Measurements from ENCODE around the gene C20orf173.

Gene C20orf173

DNA sequence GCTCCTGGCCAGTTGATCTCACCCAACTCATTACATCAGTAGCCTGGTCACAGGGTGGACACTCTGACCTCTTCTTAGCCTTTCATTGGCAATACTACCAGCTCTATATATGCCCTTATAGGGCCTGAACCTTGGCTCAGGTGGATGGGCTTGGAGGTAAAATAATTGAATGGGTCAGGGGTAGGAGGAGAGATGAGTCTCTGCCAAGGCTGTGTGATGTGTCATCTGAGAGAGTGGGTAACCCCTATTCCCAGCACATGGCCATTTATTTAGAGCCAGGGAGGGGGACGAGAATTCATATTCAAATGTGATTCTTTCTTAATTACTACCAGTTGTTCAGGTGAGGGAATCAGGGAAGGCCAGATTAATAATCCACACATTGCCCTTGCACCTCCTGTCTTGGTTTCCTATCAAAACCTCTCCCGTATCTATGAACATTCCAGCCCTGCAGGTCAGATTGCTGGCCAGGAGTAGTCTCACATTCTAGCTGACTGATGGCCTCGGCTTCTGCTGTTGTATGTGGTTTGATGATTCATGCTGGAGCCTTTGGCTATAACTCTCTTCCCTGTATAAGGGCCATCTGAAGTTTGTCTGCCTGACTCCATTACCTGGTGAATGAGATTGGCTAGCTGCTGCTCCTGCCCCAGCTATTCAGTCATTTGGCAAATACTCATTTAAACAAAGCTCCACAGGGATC, 13.4 kb downstream of the C20orf173 start:
- POLR2A ChIA-PET = interaction anchor here (1.4 kb wide), 1 partner anchor 26 kb away, joined by 3 read pairs; the partner anchor contains the start of gene ERGIC3
- CTCF ChIA-PET = interaction anchor here (1.1 kb wide), 1 partner anchor 28 kb away, joined by 3 read pairs; no protein-coding TSS in a partner anchor
- no peak for TF ChIP-seq CTBP1 (IDR thresholded peaks at IDR 0.05; ENCODE audit: borderline replicate concordance)
- no peak for TF ChIP-seq ZNF384 (IDR thresholded peaks at IDR 0.05)
- TF ChIP-seq L3MBTL2 (conservative IDR thresholded peaks at IDR 0.05) = no peak
- TF ChIP-seq ELF4 (IDR thresholded peaks at IDR 0.05) = no peak
- no peak for TF ChIP-seq NFRKB (IDR thresholded peaks at IDR 0.05)
- TF ChIP-seq, protein P1, sequence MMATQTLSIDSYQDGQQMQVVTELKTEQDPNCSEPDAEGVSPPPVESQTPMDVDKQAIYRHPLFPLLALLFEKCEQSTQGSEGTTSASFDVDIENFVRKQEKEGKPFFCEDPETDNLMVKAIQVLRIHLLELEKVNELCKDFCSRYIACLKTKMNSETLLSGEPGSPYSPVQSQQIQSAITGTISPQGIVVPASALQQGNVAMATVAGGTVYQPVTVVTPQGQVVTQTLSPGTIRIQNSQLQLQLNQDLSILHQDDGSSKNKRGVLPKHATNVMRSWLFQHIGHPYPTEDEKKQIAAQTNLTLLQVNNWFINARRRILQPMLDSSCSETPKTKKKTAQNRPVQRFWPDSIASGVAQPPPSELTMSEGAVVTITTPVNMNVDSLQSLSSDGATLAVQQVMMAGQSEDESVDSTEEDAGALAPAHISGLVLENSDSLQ (IDR thresholded peaks at IDR 0.05) = no peak
- no peak for TF ChIP-seq FOXK2 (IDR thresholded peaks at IDR 0.05)
- TF ChIP-seq SP1 (IDR thresholded peaks at IDR 0.05) = no peak
- TF ChIP-seq BHLHE40 (IDR thresholded peaks at IDR 0.05; ENCODE audit: borderline replicate concordance) = no peak
- no peak for TF ChIP-seq FOXA1 (IDR thresholded peaks at IDR 0.05)
- DNase-seq (ENCODE audit: extremely low spot score) = no peak

DNA sequence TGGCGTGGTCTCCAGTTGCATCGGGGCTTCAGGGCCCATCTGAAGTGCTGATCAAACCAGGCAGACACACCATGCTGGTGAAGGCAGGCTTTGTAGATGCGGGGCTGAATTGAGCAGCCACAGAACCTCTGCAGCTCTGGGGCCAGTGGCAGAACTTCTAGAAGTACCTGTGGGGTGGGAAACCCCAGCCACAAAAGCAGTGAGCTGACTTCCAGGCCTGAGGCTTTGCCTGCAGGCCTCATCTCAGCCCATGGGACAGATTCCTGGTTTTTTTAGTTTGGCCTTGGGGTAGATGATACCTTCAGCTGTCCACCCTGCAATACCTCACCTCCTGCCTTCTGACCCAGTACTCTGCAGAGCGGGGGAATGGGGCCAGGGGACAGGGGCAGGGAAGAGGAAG, 14.1 kb downstream of the C20orf173 start:
- ChIA-PET POLR2A (no interaction called here), CTCF (no interaction called here)
- TF ChIP-seq ARNT (IDR thresholded peaks at IDR 0.05) (no peak), BHLHE40 (IDR thresholded peaks at IDR 0.05; ENCODE audit: borderline replicate concordance) (no peak), TARDBP (IDR thresholded peaks at IDR 0.05) (no peak), FOXA1 (IDR thresholded peaks at IDR 0.05) (no peak), ELF4 (IDR thresholded peaks at IDR 0.05) (no peak), ZNF384 (IDR thresholded peaks at IDR 0.05) (no peak), FOXK2 (IDR thresholded peaks at IDR 0.05) (no peak), CTBP1 (IDR thresholded peaks at IDR 0.05; ENCODE audit: borderline replicate concordance) (no peak)
- TF ChIP-seq, protein P1 (IDR thresholded peaks at IDR 0.05) = no peak
- no peak for DNase-seq (ENCODE audit: extremely low spot score)

DNA sequence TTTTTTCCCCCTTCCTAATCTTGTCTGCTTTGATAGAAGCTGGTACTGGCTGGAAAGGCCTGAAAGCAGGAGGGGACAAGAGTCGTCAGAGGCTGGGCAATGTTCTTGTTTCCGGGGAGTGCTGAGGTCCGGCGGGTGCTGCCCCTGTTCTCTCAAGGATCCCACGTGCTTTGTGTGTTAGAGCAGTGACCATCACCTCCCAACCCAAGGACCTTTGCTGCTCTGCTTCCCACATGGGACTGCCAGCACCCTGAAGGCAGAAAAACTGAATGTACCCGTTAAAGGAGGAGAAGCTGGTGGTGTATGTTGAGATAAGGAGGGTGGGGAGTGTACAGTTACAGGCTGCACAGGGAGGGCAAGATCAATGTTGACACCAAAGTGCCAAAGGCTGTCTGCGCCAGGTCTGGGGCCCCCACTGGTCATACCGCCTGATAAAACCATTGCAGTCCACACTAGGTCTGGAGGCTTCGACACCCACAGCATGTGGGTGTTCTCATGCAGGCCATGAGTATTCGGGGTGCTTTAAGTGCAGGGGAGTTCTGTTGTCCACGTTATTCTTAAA, 15.0 kb downstream of the C20orf173 start:
- no peak for DNase-seq (ENCODE audit: extremely low spot score)
- ChIA-PET POLR2A (interaction anchor here (0.6 kb wide), 1 partner anchor 92 kb away, joined by 3 read pairs; no protein-coding TSS in a partner anchor), CTCF (no interaction called here)
- TF ChIP-seq CTBP1 (IDR thresholded peaks at IDR 0.05; ENCODE audit: borderline replicate concordance) = no peak
- no peak for TF ChIP-seq ZNF384 (IDR thresholded peaks at IDR 0.05)
- TF ChIP-seq BHLHE40 (IDR thresholded peaks at IDR 0.05; ENCODE audit: borderline replicate concordance) = no peak
- no peak for TF ChIP-seq HDGF (IDR thresholded peaks at IDR 0.05; ENCODE audit: borderline replicate concordance)
- TF ChIP-seq FOXM1 (IDR thresholded peaks at IDR 0.05; ENCODE audit: borderline replicate concordance) = no peak
- TF ChIP-seq TARDBP (IDR thresholded peaks at IDR 0.05) = no peak
- TF ChIP-seq FOXK2 (IDR thresholded peaks at IDR 0.05) = no peak
- no peak for TF ChIP-seq LEF1 (IDR thresholded peaks at IDR 0.05; ENCODE audit: borderline replicate concordance)
- no peak for TF ChIP-seq ARNT (IDR thresholded peaks at IDR 0.05)
- no peak for TF ChIP-seq SP1 (IDR thresholded peaks at IDR 0.05)
- TF ChIP-seq, protein P1 (IDR thresholded peaks at IDR 0.05) = no peak

DNA sequence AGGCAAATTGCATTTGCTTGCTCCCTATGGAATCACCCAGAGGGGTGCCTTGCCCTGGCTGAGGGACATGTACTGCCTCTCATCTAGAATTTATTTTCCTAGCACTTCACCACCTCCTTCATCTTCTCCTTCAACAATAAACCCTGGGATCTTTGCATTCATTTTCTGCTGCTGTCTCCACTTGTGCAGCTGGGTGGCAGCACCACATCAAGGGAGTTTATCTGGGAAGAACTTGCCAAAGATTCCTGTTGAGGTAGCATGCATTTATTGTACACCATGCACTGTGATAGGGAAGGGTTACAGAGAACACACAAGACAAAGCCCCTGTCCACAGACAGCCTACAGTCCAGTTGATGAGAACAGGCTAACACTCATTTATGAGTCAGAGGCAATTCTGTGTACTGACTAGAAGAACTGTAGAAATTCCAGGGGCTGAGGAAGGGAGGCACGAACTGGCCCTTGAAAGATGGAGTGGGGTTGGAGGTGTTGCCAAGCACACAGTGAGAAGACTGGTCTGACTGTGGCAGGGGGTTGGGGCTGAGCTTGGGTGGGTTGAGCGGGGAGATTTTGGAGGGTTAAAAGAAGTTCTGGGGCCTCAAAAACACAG, 17.5 kb downstream of the C20orf173 start:
- no peak for TF ChIP-seq ZNF384 (IDR thresholded peaks at IDR 0.05)
- ChIA-PET POLR2A (interaction anchor here (0.5 to 1.7 kb wide), 2 partner anchors 10 to 28 kb away, joined by 3 to 4 read pairs; no protein-coding TSS in a partner anchor), CTCF (interaction anchor here (0.6 to 0.9 kb wide), 2 partner anchors 83 to 92 kb away, joined by 3 read pairs; no protein-coding TSS in a partner anchor)
- peak; percentile 43 for DNase-seq (ENCODE audit: extremely low spot score)

DNA sequence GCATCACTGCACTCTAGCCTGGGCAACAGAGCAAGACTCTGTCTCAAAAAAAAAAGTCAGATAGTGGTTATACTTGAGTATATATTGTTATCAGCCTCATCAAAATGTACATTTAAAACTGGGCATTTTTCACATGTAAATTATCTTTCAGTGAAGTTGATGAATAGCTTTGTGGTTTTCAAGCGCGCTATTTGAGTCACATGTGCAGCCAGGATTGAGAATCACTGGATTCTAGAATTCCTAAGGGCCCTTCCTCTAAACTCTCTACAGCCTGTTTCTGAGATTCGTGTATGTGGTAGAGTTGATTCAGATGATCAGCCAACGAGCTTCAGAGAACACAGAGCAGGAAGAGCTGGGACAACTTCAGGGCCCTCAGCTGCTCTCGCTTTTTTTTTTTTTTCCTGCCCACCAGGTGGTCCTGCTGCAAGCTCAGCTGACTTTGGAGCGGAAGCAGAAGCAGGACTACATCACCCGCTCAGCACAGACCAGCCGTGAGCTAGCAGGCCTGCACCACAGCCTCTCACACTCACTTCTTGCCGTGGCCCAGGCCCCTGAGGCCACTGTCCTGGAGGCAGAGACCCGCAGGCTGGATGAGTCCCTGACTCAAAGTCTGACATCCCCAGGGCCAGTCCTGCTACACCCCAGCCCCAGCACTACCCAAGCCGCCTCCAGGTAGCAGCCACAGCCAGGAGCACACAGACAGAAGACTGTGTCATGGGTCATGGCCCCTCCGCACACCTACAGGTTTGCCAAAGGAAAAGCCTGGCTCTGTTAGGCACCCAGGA, 18.3 kb downstream of the C20orf173 start:
- POLR2A ChIA-PET = interaction anchor here (1.7 kb wide), 1 partner anchor 29 kb away, joined by 4 read pairs; no protein-coding TSS in a partner anchor
- CTCF ChIA-PET = interaction anchor here (0.6 kb wide), 1 partner anchor 93 kb away, joined by 3 read pairs; no protein-coding TSS in a partner anchor
- no peak for DNase-seq (ENCODE audit: extremely low spot score)
- TF ChIP-seq ARNT (IDR thresholded peaks at IDR 0.05) = no peak
- no peak for TF ChIP-seq TARDBP (IDR thresholded peaks at IDR 0.05)
- TF ChIP-seq LEF1 (IDR thresholded peaks at IDR 0.05; ENCODE audit: borderline replicate concordance) = no peak
- no peak for TF ChIP-seq BHLHE40 (IDR thresholded peaks at IDR 0.05; ENCODE audit: borderline replicate concordance)
- no peak for TF ChIP-seq ZNF384 (IDR thresholded peaks at IDR 0.05)
- no peak for TF ChIP-seq HDGF (IDR thresholded peaks at IDR 0.05; ENCODE audit: borderline replicate concordance)
- no peak for TF ChIP-seq NFRKB (IDR thresholded peaks at IDR 0.05)
- no peak for TF ChIP-seq ELF4 (IDR thresholded peaks at IDR 0.05)
- no peak for TF ChIP-seq FOXK2 (IDR thresholded peaks at IDR 0.05)
- no peak for TF ChIP-seq SP1 (IDR thresholded peaks at IDR 0.05)
- TF ChIP-seq SUZ12 (IDR thresholded peaks at IDR 0.05) = no peak
- no peak for TF ChIP-seq CTBP1 (IDR thresholded peaks at IDR 0.05; ENCODE audit: borderline replicate concordance)
- TF ChIP-seq, protein P1 (IDR thresholded peaks at IDR 0.05) = no peak
- TF ChIP-seq FOXM1 (IDR thresholded peaks at IDR 0.05; ENCODE audit: borderline replicate concordance) = no peak
- TF ChIP-seq L3MBTL2 (conservative IDR thresholded peaks at IDR 0.05) = no peak
- TF ChIP-seq FOXA1 (IDR thresholded peaks at IDR 0.05) = no peak
